A673 (cell line): Measurements from ENCODE around the gene CEP85. TPM values are rescaled to one million over a fixed set of nuclear protein-coding genes. Genes with fewer than 3 reads are reported as not detected.
"Not testable (repeated sequence)": the region's sequence is repeated elsewhere in the genome, so short reads cannot be mapped to it uniquely, and the experiment has no call there.

Experiments
- BruUV-seq: library from RNA; stranded (reverse); fragments of 400-500 nt; replicated peaks from 2 replicates; lab custom pipeline; 2021; lab: Mats Ljungman, UMichigan
- CTCF ChIA-PET: fragments of 300-600 bp; sonication (Branson Sonifier 250); formaldehyde crosslinking; loops from one replicate; lab custom pipeline; 2022; ENCODE audit warnings: antibody characterized with exemption; lab: Charles Lee
- POLR2A ChIA-PET: fragments of 300-600 bp; sonication (Branson Sonifier 250); formaldehyde crosslinking; loops from one replicate; lab custom pipeline; 2022; ENCODE audit warnings: antibody characterized with exemption; ENCODE audit not compliant: low non-redundant PET; lab: Charles Lee
- DNase-seq: peaks from one replicate; pipeline ENCODE4 v3.0.0-alpha.2; 2015; ENCODE audit warnings: low spot score
- H3K27ac ChIP-seq: fragments of 200-600 bp; sonication (generic); 2 replicates; pipeline ENCODE4 v1.5.1; 2016; ENCODE audit warnings: mixed run types, low read depth, mild to moderate bottlenecking, mixed read lengths, antibody characterized with exemption, low read length; ENCODE audit not compliant: poor library complexity, severe bottlenecking
- H3K27me3 ChIP-seq: fragments of 200-600 bp; sonication (generic); replicated peaks from 2 replicates; pipeline ENCODE4 v1.6.1; 2017; ENCODE audit warnings: mixed run types, low read depth, mild to moderate bottlenecking, mixed read lengths, antibody characterized with exemption, low read length; ENCODE audit not compliant: insufficient read depth, poor library complexity
- H3K36me3 ChIP-seq: fragments of 200-600 bp; sonication (generic); 2 replicates; pipeline ENCODE4 v1.6.1; 2016; ENCODE audit warnings: mixed run types, mild to moderate bottlenecking, mixed read lengths, antibody characterized with exemption, low read length; ENCODE audit not compliant: insufficient read depth, poor library complexity, severe bottlenecking
- H3K4me1 ChIP-seq: fragments of 200-600 bp; sonication (generic); 2 replicates; pipeline ENCODE4 v1.6.1; 2017; ENCODE audit warnings: mixed run types, mild to moderate bottlenecking, mixed read lengths, antibody characterized with exemption, low read length; ENCODE audit not compliant: insufficient read depth, poor library complexity, severe bottlenecking
- H3K4me3 ChIP-seq: fragments of 200-600 bp; sonication (generic); 2 replicates; pipeline ENCODE4 v1.5.1; 2016; ENCODE audit warnings: low read depth, mixed run types, mild to moderate bottlenecking, mixed read lengths, low read length; ENCODE audit not compliant: poor library complexity, severe bottlenecking
- H3K9me3 ChIP-seq: fragments of 200-600 bp; sonication (generic); 2 replicates; pipeline ENCODE4 v1.6.1; 2016; ENCODE audit warnings: mixed run types, low read depth, mild to moderate bottlenecking, mixed read lengths, antibody characterized with exemption, low read length; ENCODE audit not compliant: poor library complexity, severe bottlenecking
- EZH2 ChIP-seq: fragments of 200-600 bp; sonication (generic); IDR thresholded peaks from 2 replicates; pipeline ENCODE4 v1.6.1; 2017; ENCODE audit warnings: borderline replicate concordance, low read depth, mild to moderate bottlenecking, mixed read lengths, antibody characterized with exemption, low read length; ENCODE audit not compliant: poor library complexity, severe bottlenecking
- intact Hi-C: fragments of 100-400 bp; cut with micrococcal nuclease; formaldehyde crosslinking; loops from one replicate; pipeline ENCODE4 v1.10.0; 2022; ENCODE audit not compliant: unreplicated experiment
- total RNA-seq: library from RNA; stranded (reverse); gene quantifications from 2 replicates; pipeline ENCODE4 v1.2.3, GENCODE V29; 2021
- TF ChIP-seq, protein P1 (sequence below): fragments of 300-800, 200-600 bp; sonication (generic); conservative IDR thresholded peaks from 2 replicates; pipeline ENCODE4 v1.5.1; 2017; ENCODE audit warnings: low read depth, mild to moderate bottlenecking, antibody characterized with exemption, low read length, moderate library complexity, mixed read lengths

Gene CEP85
- total RNA-seq, 1 experiment from 2014 or later: 51.3 TPM

DNA sequence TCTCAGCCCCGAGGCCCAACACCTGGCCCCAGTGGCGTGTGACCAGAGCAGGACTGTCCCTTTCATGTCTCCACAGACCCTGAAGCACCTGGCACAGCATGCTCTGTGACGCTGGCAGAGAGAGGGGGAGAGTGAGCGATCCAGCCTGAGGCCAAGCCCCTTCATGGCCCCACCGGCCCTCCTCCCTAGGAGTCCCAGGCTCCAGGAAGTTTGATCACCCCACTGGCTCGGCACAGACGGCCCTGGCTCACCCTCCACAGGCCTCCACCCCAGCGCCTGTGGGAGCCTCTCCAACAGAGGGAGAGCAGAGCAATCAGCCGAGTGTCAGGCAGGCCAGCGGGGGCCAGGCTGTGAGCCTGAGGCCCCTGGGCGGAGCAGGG lies 56.9 kb downstream of the CEP85 start:
- intact Hi-C loops: no loop called here
- no TSS peak for BruUV-seq
- Histone ChIP-seq H3K36me3 (no peaks in the 10 kb centered on the region), H3K27ac (no peak overlapping the region), H3K9me3 (no peaks in the 10 kb centered on the region), H3K4me3 (no peak overlapping the region), H3K27me3 (no peaks in the 10 kb centered on the region), H3K4me1 (no peaks in the 10 kb centered on the region)
- TF ChIP-seq, protein P1, sequence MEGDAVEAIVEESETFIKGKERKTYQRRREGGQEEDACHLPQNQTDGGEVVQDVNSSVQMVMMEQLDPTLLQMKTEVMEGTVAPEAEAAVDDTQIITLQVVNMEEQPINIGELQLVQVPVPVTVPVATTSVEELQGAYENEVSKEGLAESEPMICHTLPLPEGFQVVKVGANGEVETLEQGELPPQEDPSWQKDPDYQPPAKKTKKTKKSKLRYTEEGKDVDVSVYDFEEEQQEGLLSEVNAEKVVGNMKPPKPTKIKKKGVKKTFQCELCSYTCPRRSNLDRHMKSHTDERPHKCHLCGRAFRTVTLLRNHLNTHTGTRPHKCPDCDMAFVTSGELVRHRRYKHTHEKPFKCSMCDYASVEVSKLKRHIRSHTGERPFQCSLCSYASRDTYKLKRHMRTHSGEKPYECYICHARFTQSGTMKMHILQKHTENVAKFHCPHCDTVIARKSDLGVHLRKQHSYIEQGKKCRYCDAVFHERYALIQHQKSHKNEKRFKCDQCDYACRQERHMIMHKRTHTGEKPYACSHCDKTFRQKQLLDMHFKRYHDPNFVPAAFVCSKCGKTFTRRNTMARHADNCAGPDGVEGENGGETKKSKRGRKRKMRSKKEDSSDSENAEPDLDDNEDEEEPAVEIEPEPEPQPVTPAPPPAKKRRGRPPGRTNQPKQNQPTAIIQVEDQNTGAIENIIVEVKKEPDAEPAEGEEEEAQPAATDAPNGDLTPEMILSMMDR: no peak
- TF ChIP-seq EZH2: no peak
- ChIA-PET POLR2A (no interaction called here), CTCF (no interaction called here)
- no peak for DNase-seq

DNA sequence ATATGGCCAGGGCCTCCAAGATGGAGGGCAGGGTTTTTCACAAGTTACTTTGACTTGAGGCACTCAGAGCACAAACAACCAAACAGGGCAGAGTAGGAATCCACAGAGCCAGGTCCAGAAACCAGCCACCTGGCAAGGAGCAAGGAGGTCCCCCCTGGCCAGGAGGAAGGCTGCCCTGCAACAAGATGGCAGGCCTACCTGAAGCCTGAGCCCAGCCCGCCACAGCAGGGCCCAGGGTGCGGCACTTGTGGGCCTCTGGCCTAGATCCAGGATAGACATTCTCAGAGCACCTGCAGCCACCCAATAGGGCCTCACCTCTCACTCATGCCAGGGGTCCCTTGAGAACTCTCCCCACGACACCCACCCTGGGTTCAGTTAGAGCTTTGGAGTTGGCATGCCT lies 57.4 kb downstream of the CEP85 start:
- no peaks in the 10 kb centered on the region for H3K36me3 ChIP-seq
- intact Hi-C loops: no loop called here
- no peaks in the 10 kb centered on the region for H3K4me1 ChIP-seq
- no TSS peak for BruUV-seq
- TF ChIP-seq, protein P1: no peak
- no peak for TF ChIP-seq EZH2
- ChIA-PET POLR2A (no interaction called here), CTCF (no interaction called here)
- H3K4me3 ChIP-seq: no peak overlapping the region
- no peak for DNase-seq
- H3K9me3 ChIP-seq: no peaks in the 10 kb centered on the region
- no peak overlapping the region for H3K27ac ChIP-seq
- no peaks in the 10 kb centered on the region for H3K27me3 ChIP-seq

DNA sequence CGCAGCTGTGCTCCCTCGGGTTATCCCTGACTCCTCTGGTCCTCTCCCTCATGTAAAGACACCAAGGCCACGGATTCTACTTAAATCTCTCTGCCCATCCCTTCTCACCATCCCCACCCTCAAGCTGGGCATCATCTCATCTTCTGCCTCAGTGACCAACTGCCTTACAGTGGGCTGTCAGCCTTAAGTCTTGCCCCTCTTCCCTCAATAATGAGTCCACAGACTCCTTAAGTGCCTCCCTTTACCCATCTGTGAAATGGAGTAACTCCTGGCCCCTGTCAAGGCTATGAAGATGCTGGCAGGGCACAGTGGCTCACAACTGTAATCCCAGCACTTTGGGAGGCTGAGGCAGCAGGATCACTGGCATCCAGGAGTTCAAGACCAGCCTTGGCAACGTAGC lies 57.9 kb downstream of the CEP85 start:
- no peaks in the 10 kb centered on the region for H3K4me1 ChIP-seq
- intact Hi-C loops: no loop called here
- H3K4me3 ChIP-seq: no peak overlapping the region
- no peak for DNase-seq
- no peaks in the 10 kb centered on the region for H3K9me3 ChIP-seq
- no peaks in the 10 kb centered on the region for H3K36me3 ChIP-seq
- no TSS peak for BruUV-seq
- no peak overlapping the region for H3K27ac ChIP-seq
- TF ChIP-seq, protein P1: no peak
- no peak for TF ChIP-seq EZH2
- CTCF ChIA-PET: no interaction called here
- POLR2A ChIA-PET: no interaction called here
- no peaks in the 10 kb centered on the region for H3K27me3 ChIP-seq

DNA sequence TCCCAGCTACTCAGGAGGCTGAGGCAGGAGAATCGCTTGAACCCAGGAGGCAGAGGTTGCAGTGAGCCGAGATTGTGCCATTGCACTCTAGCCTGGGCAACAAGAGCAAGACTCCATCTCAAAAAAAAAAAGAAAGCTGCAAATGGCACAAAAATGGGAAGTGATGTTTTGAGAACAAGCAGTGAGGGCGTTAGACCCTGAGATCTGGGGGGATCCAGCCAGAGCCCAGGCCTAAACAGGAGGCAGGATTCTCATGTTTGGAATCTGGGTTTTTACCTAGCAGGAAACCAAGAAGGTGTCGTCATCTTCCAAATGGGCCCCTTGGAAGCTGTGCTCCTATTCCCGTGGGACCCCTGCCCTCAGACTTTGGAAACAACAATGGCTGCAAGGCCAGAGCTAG lies 58.7 kb downstream of the CEP85 start:
- POLR2A ChIA-PET, BruUV-seq: not testable (repeated sequence)

More for the DNA sequence above, 58.7 kb downstream of the CEP85 start:
- H3K27me3 ChIP-seq, H3K27ac ChIP-seq, intact Hi-C loops, H3K4me3 ChIP-seq, DNase-seq, H3K9me3 ChIP-seq, H3K4me1 ChIP-seq, H3K36me3 ChIP-seq: not testable (repeated sequence)
- CTCF ChIA-PET: interaction anchor here (0.5 kb wide), 1 partner anchor 61 kb away, joined by 4 read pairs; no protein-coding TSS in a partner anchor
